NCI-H82 treated with DMSO at 0.1 percent for 48 hours (cell line): Measurements from ENCODE around the gene LIMK1.

Experiments
- DNase-seq: peaks from one replicate; lab custom pipeline; 2025; ENCODE audit not compliant: unreplicated experiment; lab: John Stamatoyannopoulos, UW

LIMK1 gene

DNA sequence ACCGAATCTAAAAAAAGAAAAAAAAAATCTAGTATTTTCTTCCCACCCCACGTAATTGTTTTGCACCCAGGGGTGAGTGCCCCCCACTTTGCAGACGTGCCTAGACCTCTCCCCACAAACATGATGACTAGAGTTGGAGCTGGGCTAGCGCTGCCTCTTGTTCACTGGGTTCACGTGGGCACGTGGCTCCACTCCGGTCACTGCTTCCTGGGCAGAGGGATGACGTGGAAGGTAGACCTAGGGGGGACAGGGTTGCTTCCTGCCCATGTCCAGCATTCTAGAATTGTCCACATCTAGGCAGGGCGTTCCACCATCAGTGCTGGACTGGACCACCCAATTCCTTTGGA lies 861 bp upstream of the LIMK1 start:
- no peak for DNase-seq

- DNase-seq: no peak
These were observed 521 bp downstream of the LIMK1 start for GRCh38 chr7:74083928-74084721.

GRCh38 chr7:74084722-74085578 lies 1.3 kb downstream of the LIMK1 start:
- no peak for DNase-seq

GRCh38 chr7:74087791-74088453 lies 4.3 kb downstream of the LIMK1 start:
- no peak for DNase-seq

GRCh38 chr7:74092321-74092963 lies 8.8 kb downstream of the LIMK1 start:
- DNase-seq: no peak

DNA sequence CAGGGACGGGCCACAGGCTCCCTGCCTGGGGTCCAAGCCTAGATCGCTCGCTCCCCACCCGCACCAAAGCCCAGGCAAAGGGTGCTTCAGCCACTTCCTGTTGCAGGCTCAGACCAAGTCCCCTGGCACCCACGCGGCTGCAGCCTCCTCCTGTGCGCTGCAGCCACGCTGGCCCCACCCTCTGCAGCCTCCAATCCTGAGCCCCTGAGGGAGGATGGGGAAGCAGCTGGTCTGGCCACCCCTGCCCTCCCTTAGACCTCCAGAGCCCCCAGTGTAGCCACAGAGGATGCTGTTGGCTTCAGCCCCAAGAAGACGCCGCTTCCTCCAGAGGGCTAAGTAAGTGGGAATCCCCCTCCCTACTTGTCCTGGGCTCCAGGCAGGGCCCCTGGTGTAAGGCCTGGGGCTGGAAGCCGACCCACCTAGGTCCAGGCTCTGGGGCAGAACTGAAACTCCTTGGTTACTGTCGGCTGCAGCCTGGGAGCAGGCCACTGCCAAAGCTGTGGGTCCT lies 9.4 kb downstream of the LIMK1 start:
- no peak for DNase-seq

GRCh38 chr7:74093671-74094223 lies 10.1 kb downstream of the LIMK1 start:
- no peak for DNase-seq

DNA sequence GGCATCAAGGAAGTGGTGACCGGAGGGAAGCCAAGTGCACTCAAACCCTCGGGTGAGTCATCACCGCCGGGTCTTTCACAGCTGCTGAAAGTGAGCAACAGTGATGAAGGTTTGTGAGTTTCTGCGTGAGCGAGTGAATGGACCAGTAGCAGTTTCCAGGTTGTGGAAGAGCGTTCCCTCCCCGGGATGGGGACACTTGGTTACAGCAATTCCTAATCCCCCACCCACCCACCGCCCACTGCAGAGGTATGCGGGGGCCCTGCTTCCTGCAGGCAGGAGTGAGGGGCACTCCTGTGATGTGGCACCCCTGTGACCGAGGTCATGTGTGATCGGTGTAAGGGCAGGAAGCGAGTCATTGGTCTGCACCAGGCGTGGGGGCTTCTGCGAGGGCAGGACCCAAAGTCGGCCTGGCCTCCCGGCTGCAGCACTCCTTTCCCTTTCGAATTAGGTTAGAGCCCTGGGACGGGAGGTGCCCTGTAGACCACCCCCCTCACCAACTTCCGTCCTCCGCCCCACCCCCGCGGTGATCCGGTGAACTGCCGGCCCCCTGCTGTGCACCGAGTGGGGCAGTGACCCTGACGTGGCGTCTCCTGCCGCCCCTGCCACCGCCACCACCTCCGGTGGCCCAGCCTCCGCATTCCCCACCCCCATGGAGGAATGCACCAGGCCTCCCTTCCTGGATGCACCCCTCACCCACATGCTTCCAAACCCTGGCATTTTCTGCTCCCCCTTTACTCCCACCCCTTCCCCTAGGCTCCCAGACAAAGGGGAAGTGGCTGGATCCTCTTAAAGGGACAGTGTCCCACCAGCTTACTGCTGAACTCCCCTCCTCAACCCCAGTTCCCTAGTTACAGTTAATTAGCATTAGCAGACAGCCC lies 10.9 kb downstream of the LIMK1 start:
- DNase-seq: no peak

DNA sequence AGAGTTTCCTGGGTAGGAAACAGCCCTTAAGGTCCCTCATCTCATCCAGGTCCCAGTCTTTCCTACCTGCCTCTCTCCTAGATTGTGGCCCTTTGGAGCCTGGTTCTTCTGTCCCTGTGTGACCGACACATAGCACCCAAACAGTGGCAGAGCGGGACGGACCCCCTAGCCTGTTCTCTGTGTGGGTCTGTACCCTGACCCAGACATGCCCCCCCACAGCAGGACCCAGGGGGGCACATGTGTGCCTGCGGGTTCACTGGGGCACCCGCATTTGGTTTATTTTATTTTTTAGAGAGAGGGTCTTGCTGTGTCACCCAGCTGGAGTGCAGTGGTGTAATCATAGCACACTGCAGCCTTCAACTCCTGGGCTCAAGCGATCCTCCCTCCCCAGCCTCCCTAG lies 11.5 kb downstream of the LIMK1 start:
- no peak for DNase-seq

GRCh38 chr7:74097937-74098614 lies 14.5 kb downstream of the LIMK1 start:
- peak; percentile 29 for DNase-seq

GRCh38 chr7:74099031-74099430 lies 15.4 kb downstream of the LIMK1 start:
- no peak for DNase-seq

- no peak for DNase-seq
These were observed 17.6 kb downstream of the LIMK1 start for GRCh38 chr7:74101061-74101681.

GRCh38 chr7:74103219-74103772 lies 19.7 kb downstream of the LIMK1 start:
- DNase-seq: no peak

DNA sequence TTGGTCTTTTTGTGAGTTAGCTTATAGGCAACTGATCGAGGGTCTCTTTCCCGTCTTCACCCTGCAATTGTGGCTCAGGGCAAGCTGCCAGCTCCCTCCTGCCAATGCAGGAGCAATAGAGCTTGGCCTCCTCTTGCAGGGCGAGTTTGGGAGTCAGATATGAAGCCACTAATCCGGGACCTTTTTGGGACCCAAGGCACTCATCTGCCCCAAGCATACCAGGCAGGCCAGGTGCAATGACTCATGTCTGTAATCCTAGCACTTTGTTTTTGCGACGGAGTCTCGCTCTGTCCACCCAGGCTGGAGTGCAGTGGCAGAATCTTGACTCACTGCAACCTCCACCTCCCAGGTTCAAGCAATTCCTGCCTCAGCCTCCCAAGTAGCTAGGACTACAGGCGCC lies 21.1 kb downstream of the LIMK1 start:
- DNase-seq: no peak

- no peak for DNase-seq
These were observed 22.4 kb downstream of the LIMK1 start for GRCh38 chr7:74105992-74106391.

DNA sequence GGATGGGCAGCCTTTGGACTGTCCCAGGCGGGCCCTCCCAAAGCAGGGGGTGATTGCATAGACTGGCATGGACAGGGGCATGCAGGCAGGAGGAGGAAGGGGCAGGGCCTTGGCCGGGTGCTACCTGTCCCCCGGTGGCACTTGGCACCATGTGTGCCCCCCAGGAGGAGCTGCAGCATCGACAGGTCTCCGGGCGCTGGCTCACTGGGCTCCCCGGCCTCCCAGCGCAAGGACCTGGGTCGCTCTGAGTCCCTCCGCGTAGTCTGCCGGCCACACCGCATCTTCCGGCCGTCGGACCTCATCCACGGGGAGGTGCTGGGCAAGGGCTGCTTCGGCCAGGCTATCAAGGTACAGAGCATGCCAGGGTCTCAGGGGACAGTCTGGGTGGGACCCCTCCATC lies 23.2 kb downstream of the LIMK1 start:
- no peak for DNase-seq

- no peak for DNase-seq
These were observed 31.7 kb downstream of the LIMK1 start for GRCh38 chr7:74115326-74115725.

GRCh38 chr7:74116356-74116755 lies 32.8 kb downstream of the LIMK1 start:
- DNase-seq: no peak

DNA sequence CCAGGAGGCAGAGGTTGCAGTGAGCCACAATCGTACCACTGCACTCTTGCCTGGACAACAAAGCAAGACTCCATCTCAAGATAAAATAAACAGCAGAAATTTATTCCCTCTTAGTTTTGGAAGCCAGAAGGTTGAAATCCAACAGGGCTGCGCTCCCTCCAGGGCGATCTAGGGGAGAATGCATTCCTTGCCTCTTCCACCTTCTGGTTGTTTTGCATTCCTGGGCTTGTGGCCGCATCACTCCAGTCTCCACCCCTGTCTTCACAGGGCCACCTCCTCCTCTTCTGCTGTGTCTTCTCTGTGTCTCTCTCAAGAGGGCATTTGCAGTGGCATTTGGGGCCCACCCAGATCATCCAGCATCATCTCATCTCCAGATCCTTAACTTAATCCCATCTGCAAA lies 36.2 kb downstream of the LIMK1 start:
- DNase-seq: no peak
